Inflammatory macrophage treated with lipopolysaccharide for 1 hour (primary cell): ENCODE measurements around the gene GEMIN8.

Experiments used
- DNase-seq, 2 donors: peaks; one replicate each; pipeline ENCODE4 v3.0.0-alpha.2; 2020 to 2022

GEMIN8 gene, protein sequence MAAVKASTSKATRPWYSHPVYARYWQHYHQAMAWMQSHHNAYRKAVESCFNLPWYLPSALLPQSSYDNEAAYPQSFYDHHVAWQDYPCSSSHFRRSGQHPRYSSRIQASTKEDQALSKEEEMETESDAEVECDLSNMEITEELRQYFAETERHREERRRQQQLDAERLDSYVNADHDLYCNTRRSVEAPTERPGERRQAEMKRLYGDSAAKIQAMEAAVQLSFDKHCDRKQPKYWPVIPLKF

DNA sequence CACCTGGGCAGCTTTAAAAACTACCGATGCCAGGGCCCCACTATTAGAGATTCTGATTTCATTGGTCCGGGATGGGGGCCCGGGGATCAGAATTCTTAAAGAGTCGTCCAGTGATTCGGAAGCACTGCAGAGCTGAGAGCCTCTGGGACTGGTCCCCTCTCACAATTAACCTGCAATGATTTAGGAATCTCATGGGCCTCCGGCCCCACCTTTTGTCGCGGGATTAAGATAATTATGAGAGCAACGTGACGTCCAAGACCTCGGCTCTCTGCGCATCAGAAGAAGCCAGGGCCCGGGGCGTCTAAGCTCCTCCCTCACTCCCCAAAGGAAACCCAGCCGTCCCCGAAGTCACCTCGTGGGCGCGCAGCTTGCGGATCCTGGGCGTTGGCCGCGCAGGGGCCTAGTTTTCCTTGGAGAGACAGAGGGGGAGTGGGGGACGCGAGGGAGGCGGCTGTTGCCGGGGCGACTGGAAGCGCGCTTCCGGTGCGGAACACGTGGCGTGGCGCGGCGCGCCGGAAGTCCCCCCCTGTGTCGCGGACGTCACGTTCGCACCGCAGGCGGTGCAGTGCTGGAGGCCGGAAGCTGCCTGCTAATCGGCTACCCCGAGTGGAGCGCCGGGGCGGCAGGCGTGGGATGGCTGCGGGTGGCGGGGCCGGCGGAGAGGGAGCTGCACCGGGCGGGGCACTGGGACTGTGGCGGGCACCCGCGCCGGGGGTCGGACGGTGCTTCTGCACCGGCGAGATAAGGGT lies at the start of gene GEMIN8:
Gene GEMIN8 (minus strand): TSS at position 468 of the 749 bp plus-strand sequence. CDS start 8,414 bp downstream, outside the sequence.
- peak; percentile 67 to 69 for DNase-seq

- DNase-seq: no peak
These were observed 46.9 kb upstream of the GEMIN8 start for GRCh38 chrX:14076639-14077038.

GRCh38 chrX:14073556-14073955 lies 43.9 kb upstream of the GEMIN8 start:
- no peak for DNase-seq

GRCh38 chrX:14073071-14073470 lies 43.4 kb upstream of the GEMIN8 start:
- DNase-seq: no peak

DNA sequence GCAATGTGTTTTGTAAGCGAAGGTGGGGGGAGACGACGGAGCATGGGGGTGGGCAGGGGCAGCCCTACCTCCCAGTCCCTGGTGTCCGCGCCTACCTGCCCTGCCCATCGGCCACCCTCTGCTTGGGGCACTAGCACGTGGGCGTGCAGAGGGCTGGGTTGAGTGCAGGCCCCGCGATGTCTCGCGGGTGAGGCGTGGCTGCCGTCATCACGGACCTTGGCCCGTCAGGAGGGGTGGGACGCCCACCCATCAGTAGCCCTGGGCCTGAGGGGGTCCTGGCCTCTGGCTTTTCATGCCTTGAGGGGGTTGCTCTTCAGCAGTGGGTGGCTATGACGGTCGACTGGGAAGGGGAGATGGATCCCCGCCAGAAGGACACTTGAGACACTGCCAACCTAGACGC lies 36.1 kb upstream of the GEMIN8 start:
- no peak for DNase-seq

DNA sequence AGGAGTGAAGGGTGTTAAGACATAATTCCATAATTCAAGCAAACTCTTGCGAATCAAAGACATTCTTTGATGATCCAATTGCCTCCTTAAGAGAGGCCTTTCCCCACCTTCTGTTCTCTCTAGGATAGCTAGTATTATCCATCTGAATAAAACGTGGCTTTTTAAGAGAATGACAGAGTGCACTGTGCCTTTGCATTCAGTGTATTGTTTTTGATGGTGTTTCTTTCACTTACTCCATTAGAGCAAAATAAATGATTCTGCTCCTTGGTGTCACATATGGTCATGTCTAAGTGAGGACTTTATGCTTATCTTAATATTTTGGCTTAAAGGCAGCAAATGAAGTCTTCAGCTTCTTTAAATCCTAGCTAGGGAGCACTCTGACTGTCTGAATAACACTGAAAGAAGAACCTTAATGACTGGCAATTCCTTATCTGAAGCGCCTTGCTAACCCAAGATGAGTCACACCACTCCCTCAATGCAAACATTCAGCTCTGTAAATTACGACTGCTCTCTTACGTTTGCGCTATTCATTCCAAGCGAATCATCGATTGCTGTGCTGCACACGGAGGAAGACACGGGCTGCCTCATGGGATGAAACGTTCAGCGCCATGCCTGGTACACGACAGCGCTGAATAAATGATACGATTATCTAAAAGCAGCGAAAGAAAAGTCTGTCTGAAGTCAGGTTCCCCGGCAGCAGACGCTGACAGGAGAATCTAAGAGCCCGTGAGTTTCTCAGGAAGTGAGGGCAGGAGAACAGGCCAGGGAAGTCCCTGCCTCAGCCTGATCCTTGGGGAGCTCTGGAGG lies 35.1 kb upstream of the GEMIN8 start:
- no peak for DNase-seq

DNA sequence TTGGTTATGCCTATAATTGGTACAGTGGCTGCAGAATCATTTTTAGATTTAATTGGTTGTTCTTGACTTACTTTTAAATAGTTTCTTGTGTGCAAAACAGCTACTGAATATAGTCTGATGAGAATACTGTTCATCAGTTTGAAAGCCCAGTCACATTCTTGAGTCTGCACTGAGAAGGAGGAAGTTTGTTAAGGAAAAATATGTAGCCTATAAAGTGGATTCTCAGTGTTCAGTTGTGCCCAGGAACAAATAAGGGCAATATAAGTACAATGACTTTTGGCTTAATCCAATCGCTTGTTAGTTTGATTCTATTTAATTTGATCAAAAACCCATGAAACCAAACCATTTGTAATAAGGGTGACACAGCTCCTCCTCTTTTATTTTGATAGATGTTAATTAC lies 32.8 kb upstream of the GEMIN8 start:
- no peak for DNase-seq

DNA sequence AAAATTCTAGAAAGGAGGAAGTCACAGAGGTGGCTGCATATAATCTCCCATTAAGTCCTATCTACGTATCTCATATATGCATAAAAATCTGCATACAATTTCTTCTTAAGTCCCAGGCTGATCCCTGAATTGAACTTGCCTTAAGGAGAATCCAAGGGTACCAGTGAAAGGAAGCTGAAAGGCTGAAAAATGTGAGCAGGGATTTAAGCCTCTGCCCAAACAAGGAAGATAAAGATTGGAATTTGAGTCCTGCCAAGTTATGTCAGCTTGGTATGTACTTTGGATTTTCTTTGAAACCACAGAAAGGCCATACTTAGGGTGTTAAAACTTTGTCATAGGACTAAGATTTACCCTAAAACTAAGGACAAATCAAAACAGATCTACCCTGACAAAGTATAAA lies 26.5 kb upstream of the GEMIN8 start:
- no peak for DNase-seq

DNA sequence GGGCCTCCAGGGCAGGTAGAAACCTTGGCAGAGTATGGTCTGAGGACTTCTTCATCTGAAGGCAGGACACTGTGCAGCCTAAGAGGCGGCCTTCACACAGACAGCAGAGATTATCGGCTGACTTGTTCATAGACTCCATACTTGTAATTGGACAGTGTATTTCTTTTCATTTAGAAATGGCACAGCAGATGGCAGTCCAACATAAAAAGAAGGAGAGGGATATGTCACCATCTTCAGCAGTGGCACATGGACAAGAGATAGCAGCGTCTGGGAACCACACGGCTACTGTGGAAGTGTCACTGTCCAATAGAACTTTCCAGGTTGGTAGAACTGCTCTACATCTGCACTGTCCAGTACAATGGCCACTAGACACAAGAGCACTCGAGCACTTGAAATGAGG lies 21.7 kb upstream of the GEMIN8 start:
- no peak for DNase-seq

DNA sequence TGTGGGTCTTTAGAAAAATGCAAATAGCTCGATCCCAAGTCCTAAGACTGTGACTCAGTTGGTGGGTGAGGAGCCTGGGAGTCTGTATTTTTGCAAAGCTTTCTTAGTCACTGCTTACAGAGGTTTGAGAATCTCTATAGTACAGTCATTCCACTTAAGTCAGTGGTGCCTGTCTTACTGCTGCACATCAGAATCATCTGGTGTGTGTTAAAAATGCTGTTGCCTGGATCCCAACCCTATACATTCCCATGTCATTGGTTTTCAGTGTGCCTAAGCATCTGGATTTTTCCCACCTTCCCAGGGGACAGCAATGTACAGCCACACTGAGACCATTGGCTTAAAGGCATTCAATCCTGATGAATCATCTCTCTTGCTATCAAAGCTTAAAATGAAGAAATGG lies 21.0 kb upstream of the GEMIN8 start:
- DNase-seq: no peak

GRCh38 chrX:14043209-14043608 lies 13.5 kb upstream of the GEMIN8 start:
- no peak for DNase-seq

GRCh38 chrX:14039344-14039743 lies 9.7 kb upstream of the GEMIN8 start:
- DNase-seq: peak; percentile 66 to 72

DNA sequence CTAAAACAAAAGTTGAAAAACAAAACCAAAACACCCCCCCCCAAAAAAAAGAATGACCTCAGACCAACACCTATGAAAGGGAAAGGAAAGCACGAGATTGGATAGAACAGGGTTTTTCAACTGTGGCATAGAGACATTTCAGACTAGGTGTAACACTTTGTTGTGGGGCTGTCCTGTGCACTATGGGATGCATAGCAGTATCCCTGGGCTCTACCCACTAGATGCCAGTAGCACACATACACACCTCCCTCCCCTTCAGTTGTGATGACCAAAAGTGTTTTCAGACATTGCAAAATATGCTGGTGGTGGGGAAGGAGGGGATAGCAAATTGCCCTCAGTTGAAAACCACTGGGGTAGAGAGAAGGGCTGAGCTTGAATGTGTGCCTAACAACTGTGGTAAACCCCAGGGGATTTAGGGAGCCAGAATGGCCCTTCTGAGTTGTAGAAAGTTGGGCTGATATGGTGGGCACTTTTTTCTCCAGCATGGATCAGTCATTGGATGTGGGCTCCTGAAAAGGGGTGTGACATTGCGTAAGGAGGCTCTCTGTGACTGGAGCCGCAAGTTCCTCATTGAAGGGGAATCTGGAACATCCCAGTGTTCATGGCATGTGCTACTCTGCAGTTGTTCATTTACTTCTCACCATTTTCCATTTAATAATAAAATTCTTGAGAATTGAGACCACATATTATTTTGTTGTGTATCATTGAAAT lies 8.8 kb upstream of the GEMIN8 start:
- peak; percentile 40 to 53 for DNase-seq

GRCh38 chrX:14032406-14032805 lies 2.7 kb upstream of the GEMIN8 start:
- DNase-seq: peak in 1 of 2 donors; percentile 62

DNA sequence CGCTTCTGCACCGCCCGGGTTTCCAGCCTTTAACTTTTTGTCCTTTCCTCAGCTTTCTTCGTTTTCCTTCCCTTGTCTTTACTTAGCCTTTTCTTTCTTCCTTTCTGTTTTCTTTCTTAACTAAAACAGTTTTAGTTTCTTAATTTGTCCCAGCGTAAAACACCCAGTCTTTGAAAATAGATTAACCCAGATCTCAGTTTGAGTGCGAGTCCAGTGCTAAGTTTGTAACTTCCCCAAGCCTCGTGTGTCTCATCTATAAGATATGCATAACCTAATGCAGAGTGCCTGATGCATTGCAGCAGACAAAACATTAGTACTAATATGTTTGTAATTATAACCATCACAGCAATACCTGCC lies 460 bp upstream of the GEMIN8 start:
- DNase-seq: no peak

DNA sequence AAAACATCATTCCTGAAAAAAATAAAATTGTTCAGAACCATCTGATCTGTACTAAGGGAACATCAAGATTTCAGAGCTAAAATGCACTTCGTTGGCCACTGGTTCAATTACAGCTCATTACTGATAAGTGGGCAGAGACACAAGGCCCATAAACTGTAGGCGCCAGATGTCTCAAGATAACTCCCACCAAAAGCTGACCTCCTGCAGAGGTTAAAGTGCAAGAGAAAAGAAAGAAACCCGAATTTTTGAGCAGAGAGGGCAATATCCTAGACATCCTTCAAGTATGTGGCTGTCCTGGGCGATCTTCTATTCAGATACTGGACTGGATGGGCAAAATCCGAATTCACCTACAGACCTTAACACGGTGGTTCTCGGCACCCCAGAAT lies 660 bp downstream of the GEMIN8 start:
- no peak for DNase-seq

DNA sequence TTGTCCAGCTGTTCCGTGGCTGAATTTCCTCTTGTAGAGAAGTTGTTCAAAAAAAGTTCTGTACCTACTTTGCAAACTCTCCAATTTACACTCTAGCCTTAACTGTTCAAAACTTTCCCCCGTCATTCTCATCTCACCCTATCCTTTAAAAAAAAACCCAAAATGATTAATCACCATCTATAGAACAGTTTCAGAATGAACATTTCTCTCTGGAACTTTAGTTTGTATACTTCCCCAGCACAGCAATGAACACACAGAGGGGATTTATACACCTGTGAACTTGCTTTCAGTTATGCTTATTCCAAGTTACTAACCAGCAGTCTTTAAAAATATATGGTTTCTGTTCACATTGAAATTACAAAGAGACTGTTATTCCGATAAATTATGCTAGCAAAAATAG lies 1.2 kb downstream of the GEMIN8 start:
- no peak for DNase-seq

DNA sequence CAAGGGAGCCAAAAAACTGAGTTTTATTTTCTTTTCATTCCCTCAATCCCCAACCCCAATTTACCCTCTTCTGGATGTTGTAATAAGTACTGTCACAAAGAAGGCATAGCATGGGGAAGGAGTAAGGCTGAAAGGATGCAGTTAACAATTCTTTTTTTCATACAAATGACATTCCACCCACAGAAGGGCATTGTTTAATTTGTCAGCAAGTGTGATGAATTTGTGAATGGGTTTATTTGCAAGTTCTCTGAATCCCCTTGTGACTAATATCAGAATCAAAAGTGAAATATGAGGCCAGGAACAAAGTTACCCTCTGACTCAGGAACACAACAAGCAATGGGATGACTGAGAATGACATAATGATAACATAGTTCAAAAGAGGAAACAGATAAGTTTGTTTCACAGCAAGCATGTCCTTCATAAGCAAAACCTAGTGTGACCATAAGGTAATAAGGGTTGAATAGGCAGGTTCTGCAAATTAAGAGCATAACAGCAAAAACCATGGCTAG lies 2.1 kb downstream of the GEMIN8 start:
- DNase-seq: peak; percentile 51 to 84

- DNase-seq: no peak
These were observed 2.7 kb downstream of the GEMIN8 start for GRCh38 chrX:14027036-14027435.

- DNase-seq: no peak
These were observed 3.6 kb downstream of the GEMIN8 start for GRCh38 chrX:14026121-14026520.

- peak; percentile 34 to 36 for DNase-seq
These were observed 7.7 kb downstream of the GEMIN8 start for GRCh38 chrX:14022019-14022418.

DNA sequence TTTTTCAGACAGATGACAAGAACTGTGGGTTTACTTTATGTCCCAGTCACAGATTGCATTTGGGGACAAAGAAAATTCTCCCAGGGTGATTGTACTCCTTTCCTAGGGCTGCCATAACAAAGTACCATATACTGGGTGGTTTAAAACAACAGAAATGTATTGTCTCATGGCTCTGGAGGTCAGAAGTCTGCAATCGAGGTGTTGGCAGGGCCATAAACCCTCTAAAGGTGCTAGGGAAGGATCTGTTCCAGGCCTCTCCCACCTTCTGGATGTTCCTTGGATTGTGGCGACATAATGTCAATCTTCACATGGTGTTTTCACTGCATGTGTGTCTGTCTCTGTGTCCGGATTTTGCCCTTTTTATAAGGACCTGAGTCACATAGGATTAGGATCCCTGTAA lies 12.3 kb downstream of the GEMIN8 start:
- DNase-seq: no peak

DNA sequence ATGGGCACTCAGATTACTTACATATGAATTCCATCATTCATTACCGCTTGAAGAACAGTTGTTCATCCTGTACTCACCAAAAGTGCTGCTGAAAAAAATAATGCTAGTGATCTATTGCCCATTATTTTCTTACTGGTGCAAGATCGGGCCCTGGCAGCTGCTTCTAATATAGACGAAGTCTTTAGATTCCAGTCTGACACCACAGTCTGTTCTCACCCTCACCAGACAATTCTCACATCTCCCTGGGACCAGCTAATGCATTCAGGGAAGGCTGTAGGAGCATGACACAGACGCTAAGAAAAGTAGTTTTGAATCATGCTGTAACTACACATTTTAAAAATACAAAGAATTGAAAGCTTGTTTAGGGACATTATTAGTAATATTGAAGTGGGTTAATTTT lies 13.8 kb downstream of the GEMIN8 start:
- no peak for DNase-seq
